IPS DF 6.9 (cell line): ENCODE data around the gene MBD4.
A peak's percentile ranks its signal among the peaks of the same experiment; 100 is the strongest.
"Not testable (repeated sequence)": the region's sequence is repeated elsewhere in the genome, so short reads cannot be mapped to it uniquely, and the experiment has no call there.

Experiments
- DNase-seq: peaks from one replicate; pipeline ENCODE4 v3.0.0-alpha.2; 2013; ENCODE audit warnings: low read depth, low spot score
- H3K27ac ChIP-seq: one replicate; pipeline ENCODE4 v1.5.1; 2013; ENCODE audit warnings: low read length, control low read depth
- H3K27me3 ChIP-seq: 2 replicates; pipeline ENCODE4 v1.6.1; 2013; ENCODE audit warnings: mild to moderate bottlenecking, low read length; ENCODE audit not compliant: control insufficient read depth, insufficient read depth
- H3K36me3 ChIP-seq: 2 replicates; pipeline ENCODE4 v1.6.1; 2013; ENCODE audit warnings: low read length; ENCODE audit not compliant: control insufficient read depth, insufficient read depth
- H3K4me1 ChIP-seq: 2 replicates; pipeline ENCODE4 v1.6.1; 2013; ENCODE audit warnings: low read length; ENCODE audit not compliant: control insufficient read depth, insufficient read depth
- H3K4me3 ChIP-seq: 2 replicates; pipeline ENCODE4 v1.5.1; 2013; ENCODE audit warnings: mild to moderate bottlenecking, low read length
- H3K9me3 ChIP-seq: 2 replicates; pipeline ENCODE4 v1.6.1; 2013; ENCODE audit warnings: low read length, inconsistent platforms; ENCODE audit not compliant: control insufficient read depth, insufficient read depth
- WGBS: extraction: QIAGEN DNeasy Blood & Tissue Kit; methylation state at CpG from one replicate; pipeline ENCODE4 v1.1.7; 2013; ENCODE audit warnings: mixed read lengths, missing lambda C conversion rate; ENCODE audit not compliant: insufficient read length, insufficient coverage; 5-methylcytosine and 5-hydroxymethylcytosine counted together

The MBD4 gene

GRCh38 chr3:129399895-129400357, 39.8 kb downstream of the MBD4 start:
- no peaks in the 10 kb centered on the region for H3K36me3 ChIP-seq
- no peak for DNase-seq
- H3K9me3 ChIP-seq, result no peaks in the 10 kb centered on the region
- no peak overlapping the region for H3K27ac ChIP-seq
- no CpG with 5 or more reads among the region's 8 CpGs for WGBS
- H3K27me3 ChIP-seq, result no peaks in the 10 kb centered on the region
- no peak overlapping the region; the same call in 1 of the 2 replicates for H3K4me3 ChIP-seq
- peaks cover 2% of the 10 kb centered on the region; the same call in 1 of the 2 replicates for H3K4me1 ChIP-seq

GRCh38 chr3:129399145-129399894, 40.4 kb downstream of the MBD4 start:
- peak; percentile 88 for DNase-seq
- H3K27me3 ChIP-seq, result no peaks in the 10 kb centered on the region

GRCh38 chr3:129398803-129399144, 41.0 kb downstream of the MBD4 start:
- Histone ChIP-seq H3K27ac (no peak overlapping the region), H3K4me1 (no peaks in the 10 kb centered on the region; the same call in 1 of the 2 replicates), H3K9me3 (no peaks in the 10 kb centered on the region), H3K36me3 (0 out of 2 replicates have a peak, but pooled peaks cover under 1% of the 10 kb centered on the region), H3K4me3 (peak overlapping the region; percentile 53; the same call in 1 of the 2 replicates), H3K27me3 (no peaks in the 10 kb centered on the region)
- no CpG with 5 or more reads among the region's 18 CpGs for WGBS
- no peak for DNase-seq

More at GRCh38 chr3:129399145-129399894, 40.4 kb downstream of the MBD4 start:
- no peaks in the 10 kb centered on the region for H3K9me3 ChIP-seq
- H3K4me1 ChIP-seq, result peaks cover 2% of the 10 kb centered on the region; the same call in 1 of the 2 replicates
- no peak overlapping the region for H3K27ac ChIP-seq
- peak overlapping the region; percentile 53; the same call in 1 of the 2 replicates for H3K4me3 ChIP-seq
- WGBS, result no CpG with 5 or more reads among the region's 25 CpGs
- H3K36me3 ChIP-seq, result no peaks in the 10 kb centered on the region

- not testable (repeated sequence) for H3K9me3 ChIP-seq, H3K27ac ChIP-seq, DNase-seq, H3K27me3 ChIP-seq, H3K4me3 ChIP-seq, H3K4me1 ChIP-seq
- H3K36me3 ChIP-seq, result peaks cover 16% of the 10 kb centered on the region; the same call in 1 of the 2 replicates
- no CpG with 5 or more reads among the region's 17 CpGs for WGBS
Observed at GRCh38 chr3:129393760-129394564, 45.8 kb downstream of the MBD4 start.

- no peaks in the 10 kb centered on the region; the same call in 1 of the 2 replicates for H3K4me1 ChIP-seq
- no CpG with 5 or more reads among the region's 6 CpGs for WGBS
- H3K9me3 ChIP-seq, result no peaks in the 10 kb centered on the region
- no peaks in the 10 kb centered on the region for H3K27me3 ChIP-seq
- no peak overlapping the region for H3K27ac ChIP-seq
- H3K36me3 ChIP-seq, result peaks cover 16% of the 10 kb centered on the region; the same call in 1 of the 2 replicates
- H3K4me3 ChIP-seq, result no peak overlapping the region
- DNase-seq, result no peak
Observed at GRCh38 chr3:129393271-129393670, 46.5 kb downstream of the MBD4 start.

- not testable (repeated sequence) for H3K27ac ChIP-seq, H3K4me3 ChIP-seq, H3K4me1 ChIP-seq, H3K27me3 ChIP-seq, DNase-seq, H3K9me3 ChIP-seq
- H3K36me3 ChIP-seq, result peaks cover 16% of the 10 kb centered on the region; the same call in 1 of the 2 replicates
- no CpG with 5 or more reads among the region's 8 CpGs for WGBS
Observed at GRCh38 chr3:129392106-129392887, 47.5 kb downstream of the MBD4 start.

GRCh38 chr3:129391583-129391982, 48.2 kb downstream of the MBD4 start:
- not testable (repeated sequence) for H3K4me1 ChIP-seq, H3K27me3 ChIP-seq, H3K4me3 ChIP-seq, H3K27ac ChIP-seq, DNase-seq, H3K9me3 ChIP-seq
- no CpG with 5 or more reads among the region's 4 CpGs for WGBS
- peaks cover 16% of the 10 kb centered on the region; the same call in 1 of the 2 replicates for H3K36me3 ChIP-seq

GRCh38 chr3:129389572-129389937, 50.2 kb downstream of the MBD4 start:
- WGBS, result no CpG with 5 or more reads among the region's 3 CpGs

GRCh38 chr3:129388791-129389571, 50.8 kb downstream of the MBD4 start:
- not testable (repeated sequence) for DNase-seq, H3K4me3 ChIP-seq, H3K27ac ChIP-seq, H3K27me3 ChIP-seq, H3K4me1 ChIP-seq, H3K9me3 ChIP-seq
- no CpG with 5 or more reads among the region's 8 CpGs for WGBS
- H3K36me3 ChIP-seq, result peaks cover 16% of the 10 kb centered on the region; the same call in 1 of the 2 replicates

More at GRCh38 chr3:129389572-129389937, 50.2 kb downstream of the MBD4 start:
- Histone ChIP-seq H3K27me3 (no peaks in the 10 kb centered on the region), H3K27ac (no peak overlapping the region), H3K9me3 (no peaks in the 10 kb centered on the region), H3K36me3 (peaks cover 16% of the 10 kb centered on the region; the same call in 1 of the 2 replicates), H3K4me3 (no peak overlapping the region), H3K4me1 (peaks cover 2% of the 10 kb centered on the region; the same call in 1 of the 2 replicates)
- no peak for DNase-seq
